ELR (cell line): ENCODE measurements around the gene ZFHX3.
"Not testable (repeated sequence)": the region's sequence is repeated elsewhere in the genome, so short reads cannot be mapped to it uniquely, and the experiment has no call there.

Source experiments
- DNase-seq: peaks from one replicate; pipeline ENCODE4 v3.0.0-alpha.2; 2015; ENCODE audit warnings: low read depth

Gene ZFHX3

DNA sequence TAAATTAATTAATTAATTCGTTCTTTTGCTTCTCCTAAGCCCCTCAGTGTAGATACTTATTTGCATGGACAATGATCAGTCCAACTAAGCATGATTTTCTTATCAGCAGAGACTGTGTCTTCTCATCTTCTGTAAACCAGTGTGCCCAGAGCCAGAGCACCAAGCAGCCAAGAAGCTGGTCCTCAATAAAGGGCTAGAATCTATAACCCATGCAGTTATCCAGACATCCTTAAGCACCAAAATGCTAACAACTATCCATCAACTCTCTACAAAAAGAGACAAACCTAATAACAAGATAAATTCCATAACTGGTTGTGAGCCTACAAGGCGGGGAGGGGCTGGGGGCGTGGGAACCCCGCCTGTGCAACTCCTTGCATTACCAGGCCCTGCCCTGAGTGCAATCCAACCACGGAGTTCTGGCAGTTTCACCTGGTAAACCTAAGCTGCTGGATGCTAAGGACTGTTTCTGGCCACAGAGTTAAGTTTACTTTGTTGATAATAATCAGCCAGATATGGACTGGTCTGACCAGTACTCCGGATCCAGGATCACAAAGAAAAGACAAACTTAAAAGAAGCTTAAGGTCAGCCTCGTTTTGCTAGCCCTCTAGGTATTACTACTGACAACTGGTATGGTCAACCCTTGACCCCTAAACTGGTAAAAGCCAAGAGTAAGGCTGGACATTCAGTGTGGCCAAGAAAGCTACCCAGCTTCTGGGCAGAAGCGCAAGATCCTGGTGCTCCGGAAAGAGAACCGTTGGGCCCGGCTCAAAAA, 51.5 kb downstream of the ZFHX3 start:
- DNase-seq, result no peak

- DNase-seq, result not testable (repeated sequence)
These were observed 52.1 kb downstream of the ZFHX3 start for GRCh38 chr16:72995882-72996270.

DNA sequence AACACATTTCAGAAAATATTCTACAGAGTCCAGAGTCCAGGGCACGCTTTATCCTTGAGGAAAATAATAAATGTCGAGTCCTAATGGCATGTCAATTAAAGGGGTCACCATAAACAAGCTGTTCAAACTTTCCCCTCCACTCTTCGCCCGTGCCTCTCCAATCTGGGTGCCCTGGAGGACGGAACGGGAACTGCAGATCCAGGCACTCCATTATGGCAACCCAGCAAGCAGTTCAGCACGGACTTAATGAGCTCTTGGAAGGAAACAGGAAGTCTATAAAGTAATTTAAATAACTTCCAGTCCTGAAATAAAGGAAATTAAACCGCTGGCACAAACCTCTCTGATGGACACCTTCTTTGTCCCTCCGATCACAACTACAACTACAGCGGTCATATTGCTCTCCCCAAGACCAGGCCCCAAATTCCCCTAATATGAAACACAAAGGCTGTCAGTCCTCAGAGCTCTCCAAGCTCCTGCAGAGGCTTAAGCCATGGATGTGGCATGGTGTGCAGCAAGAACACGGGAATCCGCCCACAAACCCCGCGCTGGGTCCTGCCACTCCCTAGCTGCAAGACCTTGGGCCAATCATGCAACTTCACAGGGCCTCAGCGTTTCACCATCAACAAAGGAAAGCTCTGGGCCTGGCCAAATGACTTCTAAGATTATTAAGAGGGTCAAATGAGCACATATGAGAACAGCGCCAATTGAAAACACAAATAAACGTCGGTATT, 52.6 kb downstream of the ZFHX3 start:
- DNase-seq, result peak; percentile 24

DNA sequence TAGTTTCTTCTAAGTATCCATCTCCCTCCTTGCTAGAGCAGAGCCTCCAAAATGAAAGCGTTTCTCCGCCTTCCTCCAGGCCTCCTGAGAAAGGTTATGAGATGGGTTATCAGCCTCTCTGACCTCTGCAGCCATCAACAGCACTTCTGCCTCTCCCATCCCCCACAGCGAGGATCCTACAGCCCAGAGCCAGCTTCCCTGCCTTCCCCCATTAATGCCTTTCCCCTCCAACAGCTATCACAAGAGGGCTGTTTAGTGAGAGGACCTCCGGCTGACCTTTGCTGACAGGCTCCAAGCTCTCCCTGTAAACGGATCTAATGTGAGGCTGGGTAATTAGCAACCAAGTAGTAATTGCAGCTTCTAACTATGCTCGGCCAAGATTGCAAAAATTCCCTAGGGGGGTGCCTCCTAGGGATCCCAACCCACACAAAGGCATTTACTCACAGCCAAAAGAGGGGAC, 55.8 kb downstream of the ZFHX3 start:
- no peak for DNase-seq

DNA sequence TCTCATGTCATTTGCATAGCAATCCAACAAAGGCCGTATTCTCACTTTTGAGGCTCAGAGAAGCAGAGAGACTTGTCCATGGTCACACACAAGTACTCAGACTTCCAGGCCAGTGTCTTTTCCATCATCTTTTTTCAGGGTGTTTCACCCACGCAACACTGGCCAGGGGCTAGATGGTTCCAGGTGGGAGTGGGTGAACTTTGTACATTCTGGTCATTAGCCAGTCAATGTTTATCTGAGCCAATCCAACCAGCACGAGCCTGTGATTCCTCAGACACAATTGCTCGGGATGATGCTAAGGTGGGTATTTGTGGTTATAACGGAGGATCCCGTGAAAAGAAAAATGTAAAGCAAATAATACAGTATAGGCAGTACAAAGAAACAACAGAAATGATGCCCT, 56.3 kb downstream of the ZFHX3 start:
- no peak for DNase-seq

GRCh38 chr16:72991211-72991610, 56.7 kb downstream of the ZFHX3 start:
- DNase-seq, result peak; percentile 60

GRCh38 chr16:72990571-72990970, 57.4 kb downstream of the ZFHX3 start:
- DNase-seq, result no peak

GRCh38 chr16:72989579-72990551, 58.1 kb downstream of the ZFHX3 start:
- peak; percentile 94 for DNase-seq

DNA sequence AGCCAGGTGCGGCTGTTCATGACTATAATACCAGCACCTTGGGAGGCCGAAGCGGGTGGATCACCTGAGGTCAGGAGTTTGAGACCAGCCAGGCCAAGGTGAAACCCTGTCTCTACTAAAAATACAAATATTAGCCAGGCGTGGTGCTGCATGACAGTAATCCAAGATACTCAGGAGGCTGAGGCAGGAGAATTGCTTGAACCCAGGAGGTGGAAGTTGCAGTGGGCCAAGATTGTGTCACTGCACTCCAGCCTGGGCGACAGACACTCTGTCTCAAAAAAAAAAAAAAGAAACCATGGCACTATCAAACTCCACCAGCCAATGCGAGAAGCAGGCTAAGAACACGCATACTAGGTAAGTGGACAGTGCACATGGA, 58.7 kb downstream of the ZFHX3 start:
- not testable (repeated sequence) for DNase-seq

GRCh38 chr16:72988569-72988968, 59.4 kb downstream of the ZFHX3 start:
- no peak for DNase-seq

- DNase-seq, result no peak
These were observed 60.4 kb downstream of the ZFHX3 start for GRCh38 chr16:72987480-72987901.

DNA sequence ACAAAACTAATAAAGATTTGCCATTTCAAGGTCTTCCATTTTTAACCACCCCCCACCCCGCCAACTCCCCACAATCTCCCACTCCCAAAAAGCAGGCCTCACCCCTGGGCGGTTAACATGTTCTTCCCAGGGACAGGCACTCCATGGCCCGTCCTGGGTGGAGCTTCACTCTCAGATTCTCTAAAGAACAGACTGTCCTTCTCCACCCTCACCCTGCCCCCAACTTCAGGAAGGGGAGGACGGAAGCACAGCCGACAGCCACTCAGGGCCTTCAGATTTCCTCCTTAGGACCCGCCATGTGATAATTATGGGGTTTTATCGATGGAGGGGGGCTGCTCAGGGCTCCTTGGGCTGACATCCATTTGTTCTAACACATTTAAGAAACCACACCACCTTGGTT, 61.9 kb downstream of the ZFHX3 start:
- no peak for DNase-seq

- no peak for DNase-seq
These were observed 62.6 kb downstream of the ZFHX3 start for GRCh38 chr16:72985148-72985941.

DNA sequence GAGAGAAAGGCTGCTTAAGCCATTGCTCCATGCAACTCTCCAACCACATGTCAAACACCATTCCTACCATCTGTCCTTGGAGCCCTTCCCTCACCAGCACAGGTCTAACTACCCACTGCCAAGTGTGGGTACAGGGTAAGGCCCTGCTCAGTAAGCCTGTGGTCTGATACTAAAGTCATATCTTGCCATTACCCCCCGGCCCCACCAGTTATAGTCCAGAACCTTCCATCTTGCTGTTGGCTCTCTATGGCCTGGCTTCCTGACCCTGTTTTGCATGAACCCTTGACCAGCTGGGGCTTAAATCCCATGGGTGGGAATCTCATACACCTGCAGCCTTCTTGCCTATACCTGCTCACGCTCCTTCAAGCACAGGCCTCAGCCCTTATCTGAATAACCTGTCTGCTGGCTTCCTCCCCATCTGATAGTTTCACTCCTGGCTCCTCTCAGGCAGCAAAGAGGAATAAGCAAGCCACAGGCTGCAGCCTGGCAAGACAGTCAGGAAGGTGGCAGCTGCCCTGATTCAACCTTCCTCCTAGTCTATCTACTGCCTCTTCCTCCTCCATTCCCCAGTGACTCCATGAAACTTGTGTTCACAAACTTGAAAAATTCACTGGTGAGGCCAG, 64.1 kb downstream of the ZFHX3 start:
- no peak for DNase-seq

GRCh38 chr16:72983241-72983640, 64.7 kb downstream of the ZFHX3 start:
- DNase-seq, result no peak

DNA sequence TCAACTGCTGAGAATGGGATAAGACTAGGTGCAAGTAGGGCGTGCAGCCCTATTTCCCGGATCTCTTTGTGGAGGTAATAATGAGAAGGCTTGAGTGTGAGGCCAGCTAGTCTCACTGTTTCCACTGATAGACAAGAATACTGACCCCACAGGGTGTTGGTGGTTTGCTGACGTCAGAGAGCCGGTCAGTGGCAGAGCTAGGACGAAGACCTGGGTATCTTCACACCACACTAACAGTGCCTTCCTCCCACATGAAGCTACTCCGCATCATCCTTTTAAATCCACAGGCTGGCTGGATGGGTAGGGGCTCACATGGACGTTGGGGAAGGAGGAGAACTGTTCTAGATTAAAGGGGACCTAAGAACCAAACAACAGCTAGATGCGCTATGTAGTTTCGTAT, 68.0 kb downstream of the ZFHX3 start:
- no peak for DNase-seq

- DNase-seq, result no peak
These were observed 69.7 kb downstream of the ZFHX3 start for GRCh38 chr16:72978212-72978611.

- DNase-seq, result no peak
These were observed 70.8 kb downstream of the ZFHX3 start for GRCh38 chr16:72977127-72977526.

- DNase-seq, result no peak
These were observed 71.4 kb downstream of the ZFHX3 start for GRCh38 chr16:72976438-72977064.

- no peak for DNase-seq
These were observed 72.0 kb downstream of the ZFHX3 start for GRCh38 chr16:72975809-72976437.
